K562 (cell line): ENCODE data around the gene C1QTNF2. TPM values are rescaled to one million over a fixed set of nuclear protein-coding genes. Genes with fewer than 3 reads are reported as not detected.

Source experiments
- ATAC-seq: fragments of 200-7000 bp; cut with Tn5 transposase; 3 replicates; pipeline ENCODE4 v1.9.1; 2020; ENCODE audit warnings: moderate library complexity
- BruUV-seq: library from RNA; stranded (reverse); fragments of 400-500 nt; replicated peaks from 2 replicates; lab custom pipeline; 2021; lab: Mats Ljungman, UMichigan
- CTCF ChIA-PET: fragments of 300-600 bp; formaldehyde crosslinking; extraction: SDS; loops from one replicate; lab custom pipeline; 2021; ENCODE audit warnings: low intra/inter-chr PET ratio; lab: Yijun Ruan, JAX
- POLR2A ChIA-PET: fragments of 300-600, 350-650 bp; sonication (Branson Sonifier 250); formaldehyde crosslinking; extraction: SDS; loops from one replicate; lab custom pipeline; 2021; ENCODE audit warnings: antibody characterized with exemption, inconsistent platforms; lab: Yijun Ruan, JAX
- DNase-seq, 4 experiments: peaks; one replicate each; pipeline versions ENCODE4 v3.0.0 to v3.0.0-alpha.2; 2011 to 2018; ENCODE audit warnings: low spot score in 3 of 4, mixed read lengths in 3 of 4; ENCODE audit errors: extremely low read depth in 1 of 4
- FAIRE-seq: peaks from 2 replicates; lab custom pipeline; 2011; peaks lifted over from hg19 to GRCh38; lab: Jason Lieb, UNC
- H2AFZ ChIP-seq: 2 replicates; pipeline ENCODE4 v1.6.0; 2011; ENCODE audit warnings: low read depth, low read length, control low read depth, inconsistent platforms
- H3K27ac ChIP-seq: fragments of 200-600 bp; 3 replicates; pipeline ENCODE4 v1.8.0; 2011; ENCODE audit warnings: low read depth, mild to moderate bottlenecking, control low read depth, inconsistent platforms, low read length, moderate library complexity, mixed read lengths; ENCODE audit errors: extremely low read depth
- H3K27me3 ChIP-seq, 2 experiments: fragments of 300-600 bp in 1 of 2; 2 replicates in 1 of 2; 3 replicates in 1 of 2; pipeline versions ENCODE4 v1.6.0 to v1.8.0; 2011; ENCODE audit warnings: inconsistent platforms in 2 of 2, low read length in 2 of 2, mild to moderate bottlenecking in 1 of 2, mixed read lengths in 1 of 2, moderate library complexity in 1 of 2; ENCODE audit not compliant: control insufficient read depth in 2 of 2, insufficient read depth in 2 of 2
- H3K36me3 ChIP-seq: fragments of 300-600 bp; 3 replicates; pipeline ENCODE4 v1.8.0; 2011; ENCODE audit warnings: mild to moderate bottlenecking, low read length, inconsistent platforms; ENCODE audit not compliant: control insufficient read depth, insufficient read depth
- H3K4me1 ChIP-seq, 2 experiments: fragments of 200-600 bp in 1 of 2; replicated peaks in 1 of 2; 2 replicates in 1 of 2; 3 replicates in 1 of 2; pipeline versions ENCODE4 v1.5.1 to v1.8.0; 2011; ENCODE audit warnings: inconsistent platforms in 2 of 2, low read length in 2 of 2, mild to moderate bottlenecking in 1 of 2, mixed read lengths in 1 of 2, moderate library complexity in 1 of 2; ENCODE audit not compliant: control insufficient read depth in 2 of 2, insufficient read depth in 2 of 2
- H3K4me2 ChIP-seq: 2 replicates; pipeline ENCODE4 v1.6.1; 2011; ENCODE audit warnings: low read length, control low read depth, inconsistent platforms, mixed read lengths; ENCODE audit not compliant: insufficient read depth
- H3K4me3 ChIP-seq: fragments of 200-600 bp; sonication (generic), shearing (Covaris generic); 2 replicates; pipeline ENCODE4 v1.5.1; 2016; ENCODE audit warnings: control low read depth, inconsistent platforms
- H3K79me2 ChIP-seq: fragments of 200-600 bp; 3 replicates; pipeline ENCODE4 v1.8.0; 2011; ENCODE audit warnings: low read length, inconsistent platforms; ENCODE audit not compliant: control insufficient read depth, insufficient read depth
- H3K9ac ChIP-seq, 2 experiments: 2 replicates each; pipeline versions ENCODE4 v1.6.0 to v1.6.1; 2011; ENCODE audit warnings: low read depth in 2 of 2, low read length in 2 of 2, control low read depth in 1 of 2, inconsistent platforms in 1 of 2, mild to moderate bottlenecking in 1 of 2, mixed read lengths in 1 of 2; ENCODE audit not compliant: insufficient read depth in 1 of 2
- H3K9me1 ChIP-seq: one replicate; pipeline ENCODE4 v1.6.0; 2011; ENCODE audit warnings: inconsistent platforms, mild to moderate bottlenecking, low read length, moderate library complexity; ENCODE audit not compliant: control insufficient read depth, insufficient read depth
- H3K9me3 ChIP-seq: replicated peaks from 2 replicates; pipeline ENCODE4 v1.5.1; 2011; ENCODE audit warnings: low read depth, low read length, inconsistent platforms; ENCODE audit not compliant: control insufficient read depth, insufficient read depth
- H4K20me1 ChIP-seq: replicated peaks from 2 replicates; pipeline ENCODE4 v1.6.1; 2011; ENCODE audit warnings: low read length, inconsistent platforms, mixed read lengths; ENCODE audit not compliant: control insufficient read depth, insufficient read depth
- BHLHE40 ChIP-seq: IDR thresholded peaks from 2 replicates; pipeline ENCODE4 v1.6.1; 2011; ENCODE audit warnings: low read length, improper control_type of control experiment
- CBFA2T2 ChIP-seq: fragments of 450-650 bp; conservative IDR thresholded peaks from 2 replicates; pipeline ENCODE4 v1.6.1; 2017; ENCODE audit warnings: mild to moderate bottlenecking
- ERF ChIP-seq: fragments of 450-650 bp; formaldehyde crosslinking; IDR thresholded peaks from 2 replicates; pipeline ENCODE4 v1.4.0; 2020; ENCODE audit warnings: mild to moderate bottlenecking, mixed read lengths
- NFIC ChIP-seq: fragments of 450-650 bp; IDR thresholded peaks from 2 replicates; pipeline ENCODE4 v1.6.1; 2017; ENCODE audit warnings: mild to moderate bottlenecking, inconsistent platforms
- RAD51 ChIP-seq: fragments of 450-650 bp; IDR thresholded peaks from 2 replicates; pipeline ENCODE4 v1.7.1; 2016; ENCODE audit warnings: low read depth, mild to moderate bottlenecking, borderline replicate concordance
- TAF1 ChIP-seq: IDR thresholded peaks from 2 replicates; pipeline ENCODE4 v1.6.1; 2011; ENCODE audit warnings: mild to moderate bottlenecking, low read length, moderate library complexity; ENCODE audit not compliant: insufficient read depth, control insufficient read depth, severe bottlenecking; ENCODE audit errors: extremely low read depth
- TOE1 ChIP-seq, 2 experiments: fragments of 450-650 bp in 1 of 2; sonication (generic) in 1 of 2; formaldehyde crosslinking in 1 of 2; IDR thresholded peaks; 2 replicates each; pipeline versions ENCODE4 v1.7.1 to v1.8.0; 2016 to 2022; ENCODE audit warnings: borderline replicate concordance in 2 of 2, mild to moderate bottlenecking in 2 of 2, antibody characterized with exemption in 1 of 2, inconsistent platforms in 1 of 2, low read depth in 1 of 2, missing genetic modification reagents in 1 of 2, moderate library complexity in 1 of 2
- TRIM28 ChIP-seq: fragments of 450-650 bp; IDR thresholded peaks from 2 replicates; pipeline ENCODE4 v1.6.1; 2017
- USF2 ChIP-seq: sonication (generic); formaldehyde crosslinking; IDR thresholded peaks from 2 replicates; pipeline ENCODE4 v1.5.0; 2020; ENCODE audit warnings: missing genetic modification reagents
- WGBS: fragments of 100-300 bp; shearing (Covaris generic); methylation state at CpG from one replicate; pipeline ENCODE4 v1.1.6; 2016; ENCODE audit warnings: low coverage, mixed read lengths; ENCODE audit not compliant: insufficient coverage; ENCODE audit errors: missing lambda C conversion rate; 5-methylcytosine and 5-hydroxymethylcytosine counted together
- in situ Hi-C: fragments of 300-500 bp; cut with MboI; formaldehyde crosslinking; loops from 4 replicates; pipeline ENCODE4 v1.15.0; 2018; ENCODE audit warnings: inconsistent platforms, mixed read lengths
- intact Hi-C: fragments of 100-400 bp; cut with micrococcal nuclease; formaldehyde crosslinking; loops from 2 replicates; pipeline ENCODE4 v1.14.2; 2022
- polyA plus RNA-seq, 8 experiments: library from polyadenylated mRNA; depleted of rRNA in 4 of 8; stranded (reverse) in 5 of 8; unstranded in 3 of 8; fragments of >200 nt; fragmentation: Nextera tagmentation in 2 of 8; fragmentation: Illumina TruSeq in 1 of 8; extraction: Ambion mirVana in 2 of 8; extraction: Trizol in 1 of 8; gene quantifications; 2 replicates each; pipeline versions ENCODE4 v1.2.1 to v1.2.3, GENCODE V29; 2011 to 2014; ENCODE audit warnings: inconsistent platforms in 1 of 8, missing spikeins in 1 of 8
- total RNA-seq, 7 experiments: library from RNA; depleted of rRNA in 6 of 7; stranded (reverse); fragments of >200 nt in 6 of 7; fragmentation: Illumina TruSeq in 2 of 7; extraction: Trizol in 2 of 7; gene quantifications; 2 replicates each; pipeline versions ENCODE4 v1.2.1 to v1.2.3, GENCODE V29; 2011 to 2021; ENCODE audit warnings: low replicate concordance in 1 of 7
- TF ChIP-seq, protein P1 (sequence below): fragments of 450-650 bp; formaldehyde crosslinking; IDR thresholded peaks from 2 replicates; pipeline ENCODE4 v1.4.0; 2020; ENCODE audit warnings: mild to moderate bottlenecking, mixed read lengths

The C1QTNF2 gene
- total and polyA plus RNA-seq, 9 of the 15 experiments (the other 6 are each of a cell fraction or from before 2014, with no cell fraction given): not detected

DNA sequence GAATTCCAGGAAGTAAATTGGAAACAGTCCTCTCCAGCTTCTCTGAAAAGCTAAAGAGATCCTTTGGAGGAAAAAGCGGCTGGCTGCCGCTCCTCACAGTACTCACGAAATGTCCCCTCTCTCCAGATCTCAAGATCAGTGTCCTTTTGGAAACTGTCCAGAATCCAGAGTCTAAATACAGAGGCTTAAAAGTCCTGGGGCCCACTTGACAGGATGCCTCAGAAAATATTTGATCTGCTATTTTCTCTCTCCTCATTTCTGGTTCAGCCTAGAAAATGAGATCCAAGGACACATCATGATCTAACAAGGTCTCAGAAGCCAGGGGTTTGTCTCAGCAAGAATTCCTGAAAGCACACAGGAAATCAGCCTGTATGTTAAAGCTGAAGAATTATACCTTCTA is 7.2 kb downstream of the C1QTNF2 start:
- intact Hi-C loops: no loop called here
- BruUV-seq: no TSS peak

GRCh38 chr5:160361624-160362228 is 8.7 kb downstream of the C1QTNF2 start:
- H3K27ac ChIP-seq: no peak overlapping the region
- H3K4me1 ChIP-seq: peaks cover 4 to 13% of the 10 kb centered on the region in 2 experiments; a peak in 4 of 5 replicates
- H2AFZ ChIP-seq: no peak overlapping the region
- H3K27me3 ChIP-seq: peaks cover 0 to 23% of the 10 kb centered on the region in 2 experiments; a peak in 3 of 5 replicates
- H4K20me1 ChIP-seq: no peaks in the 10 kb centered on the region
- ChIA-PET CTCF (no interaction called here), POLR2A (interaction anchor here (0.5 kb wide), 1 partner anchor 803 kb away, joined by 3 read pairs; no protein-coding TSS in a partner anchor)
- no peaks in the 10 kb centered on the region for H3K9me3 ChIP-seq
- DNase-seq (no peak), ATAC-seq (no peak), FAIRE-seq (no peak)
- H3K79me2 ChIP-seq: no peaks in the 10 kb centered on the region
- 30% methylated on average over 9 of the region's 9 CpGs for WGBS
- BruUV-seq: no TSS peak
- H3K9me1 ChIP-seq: no peaks in the 10 kb centered on the region
- no peak overlapping the region for H3K9ac ChIP-seq
- TF ChIP-seq ERF (CRISPR knock-in tag) (no peak), TRIM28 (no peak), CBFA2T2 (peak; percentile 37; the same call in 1 of the 2 replicates), RAD51 (peak; percentile 75; the same call in 1 of the 2 replicates), TOE1 (IDR thresholded peaks at IDR 0.05; ENCODE audit: borderline replicate concordance) (peak; percentile 76), TOE1 (CRISPR knock-in tag; IDR thresholded peaks at IDR 0.05; ENCODE audit: borderline replicate concordance, low read depth) (no peak), BHLHE40 (peak; percentile 33; the same call in 1 of the 2 replicates), USF2 (CRISPR knock-in tag) (peak; percentile 60)
- TF ChIP-seq, protein P1, sequence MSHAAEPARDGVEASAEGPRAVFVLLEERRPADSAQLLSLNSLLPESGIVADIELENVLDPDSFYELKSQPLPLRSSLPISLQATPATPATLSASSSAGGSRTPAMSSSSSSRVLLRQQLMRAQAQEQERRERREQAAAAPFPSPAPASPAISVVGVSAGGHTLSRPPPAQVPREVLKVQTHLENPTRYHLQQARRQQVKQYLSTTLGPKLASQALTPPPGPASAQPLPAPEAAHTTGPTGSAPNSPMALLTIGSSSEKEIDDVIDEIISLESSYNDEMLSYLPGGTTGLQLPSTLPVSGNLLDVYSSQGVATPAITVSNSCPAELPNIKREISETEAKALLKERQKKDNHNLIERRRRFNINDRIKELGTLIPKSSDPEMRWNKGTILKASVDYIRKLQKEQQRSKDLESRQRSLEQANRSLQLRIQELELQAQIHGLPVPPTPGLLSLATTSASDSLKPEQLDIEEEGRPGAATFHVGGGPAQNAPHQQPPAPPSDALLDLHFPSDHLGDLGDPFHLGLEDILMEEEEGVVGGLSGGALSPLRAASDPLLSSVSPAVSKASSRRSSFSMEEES (CRISPR knock-in tag): peak; percentile 79
- intact Hi-C loops (no loop called here), in situ Hi-C loops (no loop called here)
- H3K4me2 ChIP-seq: no peak overlapping the region
- no peak overlapping the region for H3K4me3 ChIP-seq
- no peaks in the 10 kb centered on the region for H3K36me3 ChIP-seq

More for the DNA sequence above, 7.2 kb downstream of the C1QTNF2 start:
- no peaks in the 10 kb centered on the region for H4K20me1 ChIP-seq
- H3K4me3 ChIP-seq: no peak overlapping the region
- DNase-seq: peak in 1 of 4 experiments; percentile 24
- no peaks in the 10 kb centered on the region for H3K36me3 ChIP-seq
- peak; percentile 10; the same call in 1 of the 3 replicates for ATAC-seq
- no peak overlapping the region for H3K27ac ChIP-seq
- ChIA-PET POLR2A (interaction anchor here (0.8 to 0.9 kb wide), 2 partner anchors 36 to 282 kb away, joined by 3 read pairs; no protein-coding TSS in a partner anchor), CTCF (no interaction called here)
- no peaks in the 10 kb centered on the region for H3K9me1 ChIP-seq
- TF ChIP-seq TAF1: no peak
- TF ChIP-seq NFIC: 0 out of 2 replicates have a peak, but pooled peaks have one; percentile 17
- H3K27me3 ChIP-seq: peaks cover 0 to 9% of the 10 kb centered on the region in 2 experiments; a peak in 3 of 5 replicates
- H3K9me3 ChIP-seq: no peaks in the 10 kb centered on the region
- FAIRE-seq: no peak
- H2AFZ ChIP-seq: peak overlapping the region; percentile 48; the same call in 1 of the 2 replicates
- peaks cover 4 to 19% of the 10 kb centered on the region in 2 experiments; a peak in 4 of 5 replicates for H3K4me1 ChIP-seq
- H3K4me2 ChIP-seq: no peak overlapping the region
- WGBS: 18% methylated on average over 3 of the region's 3 CpGs
- in situ Hi-C loops: no loop called here
- H3K9ac ChIP-seq: no peak overlapping the region; a peak in 1 of 4 replicates
- H3K79me2 ChIP-seq: no peaks in the 10 kb centered on the region
